LNCAP (cell line): Measurements from ENCODE around the gene NDP.

Source experiments
- CTCF ChIP-seq: fragments of 450-650 bp; IDR thresholded peaks from 2 replicates; pipeline ENCODE4 v1.5.1; 2017; ENCODE audit warnings: mild to moderate bottlenecking

Gene NDP

GRCh38 chrX:43970528-43970927, 2.7 kb downstream of the NDP start:
- no peak for TF ChIP-seq CTCF

DNA sequence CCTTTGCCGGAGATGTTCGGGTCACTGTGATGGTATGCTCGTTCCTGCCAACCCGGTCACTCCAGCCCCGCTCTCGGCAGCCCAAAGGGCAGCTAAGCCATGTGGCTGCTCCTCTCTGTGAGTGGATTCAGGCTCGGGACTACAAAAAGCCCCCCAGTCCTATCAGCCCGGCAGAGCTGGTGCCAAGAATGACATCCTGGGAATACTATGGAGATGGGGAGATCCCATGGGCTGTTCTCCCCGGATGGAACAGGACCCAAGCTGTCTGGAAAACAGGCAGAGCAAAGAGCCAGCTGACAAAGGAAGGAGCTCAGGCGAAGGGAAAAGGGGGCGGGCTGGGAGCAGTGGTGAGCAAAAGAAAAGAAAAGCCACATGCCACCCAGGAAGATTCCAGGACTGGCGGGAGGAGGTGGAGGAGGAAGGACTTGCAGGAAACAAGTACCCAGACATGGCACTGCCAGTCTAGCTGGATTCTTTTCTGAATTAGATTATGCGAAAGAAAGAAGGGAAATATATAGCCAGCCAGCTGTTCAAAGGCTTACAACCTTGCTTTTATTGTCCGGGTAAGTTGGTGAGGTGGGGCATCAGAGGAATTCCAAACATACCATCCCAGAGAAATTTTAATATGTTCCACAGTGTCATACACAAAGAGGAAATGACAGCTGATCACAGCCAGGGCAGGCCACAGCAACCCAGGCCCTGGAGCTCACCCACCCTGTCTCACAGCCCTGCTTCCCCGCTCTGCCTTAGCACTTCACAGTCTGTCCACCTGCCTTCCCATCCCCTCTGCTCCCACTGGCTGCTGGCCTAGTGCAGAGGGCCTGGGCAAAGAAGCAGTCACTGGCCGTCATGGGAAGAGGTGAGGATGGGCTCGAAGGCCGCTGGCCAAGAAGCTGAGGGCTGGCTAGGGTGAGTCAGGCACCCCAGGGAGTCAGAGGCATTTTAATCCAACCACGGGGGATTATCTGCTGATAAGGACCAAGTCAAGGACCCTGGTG, 3.4 kb downstream of the NDP start:
- TF ChIP-seq CTCF, result no peak

- no peak for TF ChIP-seq CTCF
Observed at GRCh38 chrX:43968359-43968781, 4.8 kb downstream of the NDP start.

DNA sequence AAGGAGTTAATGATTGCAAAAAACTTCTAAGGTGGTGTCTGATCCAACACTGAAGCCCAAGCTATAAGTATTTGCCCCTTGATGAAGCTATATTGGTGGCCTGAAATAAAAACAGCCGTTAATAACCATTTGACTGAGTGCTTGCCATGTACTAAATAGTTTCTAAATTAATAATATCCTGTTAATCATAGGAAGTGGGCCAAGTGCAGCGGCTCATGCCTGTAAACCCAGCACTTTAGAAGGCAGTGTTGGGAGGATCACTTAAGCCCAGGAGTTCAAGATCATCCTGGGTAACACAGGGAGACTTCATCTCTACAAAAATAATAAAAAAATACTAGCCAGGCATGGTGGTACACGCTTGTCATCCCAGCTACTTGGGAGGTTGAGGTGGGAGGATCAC, 8.3 kb downstream of the NDP start:
- TF ChIP-seq CTCF, result no peak

DNA sequence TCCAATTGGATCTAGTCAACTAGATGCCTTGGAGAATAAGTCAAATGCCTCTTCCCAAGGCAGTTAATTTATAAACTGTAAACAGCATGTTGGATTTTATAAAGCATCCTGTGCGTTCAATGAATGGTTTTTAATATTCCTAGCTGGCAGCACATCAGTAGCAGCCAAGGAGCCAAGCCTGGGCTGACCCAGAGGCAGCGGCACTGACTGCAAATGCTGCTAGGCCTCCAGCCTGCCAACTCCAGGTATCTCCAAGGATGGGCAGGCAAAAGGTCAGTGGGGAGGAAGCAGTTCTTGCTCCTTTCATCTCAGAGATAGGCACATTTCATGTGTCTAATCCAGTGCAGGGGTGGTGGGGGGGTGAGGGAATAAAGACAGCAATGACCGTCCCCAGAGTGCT, 9.5 kb downstream of the NDP start:
- TF ChIP-seq CTCF, result no peak

DNA sequence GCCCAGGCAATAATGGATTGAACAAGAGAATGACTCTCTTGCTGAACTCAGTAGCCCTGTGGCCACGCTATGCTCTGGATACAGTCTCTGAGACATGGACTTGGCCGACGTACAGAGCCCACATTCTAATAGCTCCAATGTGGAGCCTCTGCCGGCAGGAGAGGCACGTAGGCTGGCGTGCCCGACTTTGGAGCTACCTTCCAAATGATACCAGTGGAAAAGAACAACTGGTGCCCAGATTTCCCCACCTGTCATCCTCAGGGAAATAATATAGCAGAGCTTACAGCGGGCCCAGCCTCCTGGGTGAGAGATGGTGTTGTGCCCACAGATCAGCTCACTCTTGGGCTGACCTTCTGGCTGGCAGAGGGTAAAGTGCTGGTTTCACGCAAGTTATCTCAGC, 10.6 kb downstream of the NDP start:
- TF ChIP-seq CTCF, result no peak

DNA sequence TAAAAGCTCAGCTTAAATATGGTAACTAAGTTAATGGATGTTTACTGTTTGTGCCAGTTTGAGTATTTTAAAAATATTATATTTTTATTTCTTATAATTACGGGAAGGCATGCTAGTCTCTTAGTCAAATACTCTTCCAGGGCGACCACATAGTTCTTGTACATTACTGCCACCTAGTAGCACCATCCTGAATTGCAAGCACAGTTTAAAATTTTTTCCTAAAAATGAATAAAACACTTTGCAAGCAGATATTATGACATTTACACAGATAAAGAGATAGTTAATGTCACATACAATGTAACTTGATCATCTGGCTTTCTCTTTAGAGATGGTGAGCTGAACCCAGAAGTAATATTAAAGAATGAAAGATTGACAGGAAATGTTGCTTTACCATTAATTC, 11.5 kb downstream of the NDP start:
- TF ChIP-seq CTCF, result peak; percentile 33
